ENCODE measurements around the gene LBHD2. TPM values are rescaled to one million over a fixed set of nuclear protein-coding genes. Genes with fewer than 3 reads are reported as not detected.

LBHD2 gene
- polyA plus RNA-seq, 1 experiment, result not detected

DNA sequence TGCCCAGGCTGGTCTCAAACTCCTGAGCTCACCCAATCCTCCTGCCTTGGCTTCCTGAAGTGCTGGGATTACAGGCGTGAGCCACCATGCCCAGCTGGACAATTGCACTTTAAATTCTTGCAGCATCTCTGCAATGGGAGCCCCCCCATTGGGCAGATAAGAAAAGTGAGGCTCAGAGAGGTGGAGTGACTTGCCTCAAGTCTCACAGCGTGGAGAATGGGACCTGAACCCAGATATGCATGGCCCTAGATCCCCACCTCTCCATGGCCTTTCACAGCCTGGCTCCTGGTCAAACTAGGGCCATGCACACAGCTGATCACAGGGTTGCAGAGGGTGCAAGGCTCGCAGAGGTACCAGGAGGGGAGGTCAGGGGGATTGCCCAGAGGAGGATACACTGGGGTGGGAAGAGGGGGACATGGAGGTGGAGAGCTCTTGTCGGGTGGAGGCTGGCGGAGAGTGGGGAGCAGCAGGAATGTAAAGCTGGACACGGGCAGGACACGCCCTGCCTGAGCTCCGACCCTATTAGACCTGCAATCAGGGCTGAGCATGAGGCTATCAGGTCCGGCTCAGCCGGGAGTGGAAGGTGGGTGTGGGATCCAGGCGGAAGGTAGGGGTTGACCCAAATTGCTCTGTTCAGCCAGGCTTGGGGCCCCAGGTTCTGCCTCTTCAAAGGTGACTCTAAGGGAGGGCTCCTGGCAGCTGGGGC, 17.4 kb downstream of the LBHD2 start:
- TF ChIP-seq, protein P1, sequence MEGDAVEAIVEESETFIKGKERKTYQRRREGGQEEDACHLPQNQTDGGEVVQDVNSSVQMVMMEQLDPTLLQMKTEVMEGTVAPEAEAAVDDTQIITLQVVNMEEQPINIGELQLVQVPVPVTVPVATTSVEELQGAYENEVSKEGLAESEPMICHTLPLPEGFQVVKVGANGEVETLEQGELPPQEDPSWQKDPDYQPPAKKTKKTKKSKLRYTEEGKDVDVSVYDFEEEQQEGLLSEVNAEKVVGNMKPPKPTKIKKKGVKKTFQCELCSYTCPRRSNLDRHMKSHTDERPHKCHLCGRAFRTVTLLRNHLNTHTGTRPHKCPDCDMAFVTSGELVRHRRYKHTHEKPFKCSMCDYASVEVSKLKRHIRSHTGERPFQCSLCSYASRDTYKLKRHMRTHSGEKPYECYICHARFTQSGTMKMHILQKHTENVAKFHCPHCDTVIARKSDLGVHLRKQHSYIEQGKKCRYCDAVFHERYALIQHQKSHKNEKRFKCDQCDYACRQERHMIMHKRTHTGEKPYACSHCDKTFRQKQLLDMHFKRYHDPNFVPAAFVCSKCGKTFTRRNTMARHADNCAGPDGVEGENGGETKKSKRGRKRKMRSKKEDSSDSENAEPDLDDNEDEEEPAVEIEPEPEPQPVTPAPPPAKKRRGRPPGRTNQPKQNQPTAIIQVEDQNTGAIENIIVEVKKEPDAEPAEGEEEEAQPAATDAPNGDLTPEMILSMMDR (IDR thresholded peaks at IDR 0.05; ENCODE audit: low read depth, low read length), result no peak
- ChIA-PET CTCF (no interaction called here), POLR2A (no interaction called here)

DNA sequence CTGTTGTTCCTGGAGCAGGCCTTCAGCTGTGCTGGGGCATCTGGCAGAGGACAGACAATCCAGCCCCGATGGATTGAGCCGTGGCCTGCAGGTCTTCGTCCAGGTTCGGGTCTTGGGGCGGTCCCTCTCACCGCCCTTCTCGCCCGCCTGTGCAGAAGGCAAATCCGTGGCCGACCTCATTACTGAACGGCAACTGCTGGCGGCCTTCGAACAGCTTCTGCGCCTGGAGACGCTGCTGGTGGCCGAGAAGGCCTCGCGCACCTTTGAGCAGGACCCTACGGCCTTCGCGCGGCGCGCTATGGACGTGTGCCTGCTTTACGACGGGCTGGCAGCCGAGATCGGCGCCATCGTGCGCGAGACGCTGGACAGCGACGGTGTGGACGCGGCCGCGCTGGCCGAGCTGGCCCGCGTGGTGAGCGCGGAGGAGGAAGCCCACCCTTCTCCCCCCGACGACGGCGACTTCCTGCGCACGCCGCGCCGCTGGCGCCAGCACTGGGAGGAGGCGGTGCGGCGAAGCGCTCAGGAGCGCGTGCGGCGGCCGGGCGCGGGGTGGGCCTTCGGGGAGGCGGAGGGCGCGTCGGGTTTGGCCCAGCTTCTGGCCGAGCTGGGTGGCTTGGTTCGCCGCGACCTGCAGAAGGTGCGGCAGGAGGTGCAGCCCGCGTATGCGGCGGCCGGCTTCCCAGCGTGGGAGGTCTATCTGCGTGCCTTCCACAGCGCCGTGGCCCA, 18.1 kb downstream of the LBHD2 start:
- H3K27me3 ChIP-seq (ENCODE audit: control insufficient read depth, insufficient read depth, low read length), result peaks cover 48% of the 10 kb centered on the region
- POLR2A ChIA-PET, result no interaction called here
- no peak for DNase-seq (ENCODE audit: low read depth, low spot score)
- CTCF ChIA-PET, result interaction anchor here (4.6 kb wide), 1 partner anchor 179 kb away, joined by 49 read pairs; no protein-coding TSS in a partner anchor
- no peak overlapping the region for H3K27ac ChIP-seq (ENCODE audit: low read depth, low read length)
- H3K4me3 ChIP-seq (ENCODE audit: low read depth, low read length), result no peak overlapping the region
- TF ChIP-seq, protein P1 (IDR thresholded peaks at IDR 0.05; ENCODE audit: low read depth, low read length), result no peak
- no peaks in the 10 kb centered on the region; the same call in 1 of the 2 replicates for H3K9me3 ChIP-seq (ENCODE audit: control insufficient read depth, insufficient read depth, low read length)

More for the DNA sequence above, 17.4 kb downstream of the LBHD2 start:
- no peak for DNase-seq (ENCODE audit: low read depth, low spot score)
- peaks cover 50% of the 10 kb centered on the region for H3K27me3 ChIP-seq (ENCODE audit: control insufficient read depth, insufficient read depth, low read length)
- H3K9me3 ChIP-seq (ENCODE audit: control insufficient read depth, insufficient read depth, low read length), result no peaks in the 10 kb centered on the region; the same call in 1 of the 2 replicates
- H3K4me3 ChIP-seq (ENCODE audit: low read depth, low read length), result no peak overlapping the region
- H3K27ac ChIP-seq (ENCODE audit: low read depth, low read length), result no peak overlapping the region

DNA sequence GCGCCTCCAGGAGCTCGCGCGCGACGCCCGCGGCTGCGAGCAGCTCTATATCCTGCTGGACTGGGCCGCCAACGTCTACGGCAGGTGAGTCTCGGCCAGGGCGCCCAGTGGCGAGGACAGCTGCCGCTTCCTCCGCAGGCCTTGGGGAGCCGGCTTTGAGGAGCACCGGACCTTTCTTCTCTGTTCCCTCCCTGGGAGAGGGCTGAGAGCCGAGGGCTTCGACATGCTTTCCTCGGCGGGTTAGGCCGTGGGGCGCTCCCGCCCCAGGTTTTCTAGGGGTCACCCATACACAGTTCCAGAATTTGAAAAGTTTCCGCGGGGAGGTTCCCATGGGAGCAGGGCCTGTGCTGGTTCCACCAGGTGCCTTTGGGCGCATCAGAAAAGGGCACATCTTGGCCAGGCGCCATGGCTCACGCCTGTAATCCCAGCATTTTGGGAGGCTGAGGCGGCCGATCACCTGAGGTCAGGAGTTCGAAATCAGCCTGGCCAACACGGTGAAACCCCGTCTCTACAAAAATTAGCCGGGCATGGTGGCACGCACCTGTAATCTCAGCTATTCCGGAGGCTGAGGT, 18.8 kb downstream of the LBHD2 start:
- TF ChIP-seq, protein P1 (IDR thresholded peaks at IDR 0.05; ENCODE audit: low read depth, low read length), result no peak
- peaks cover 41% of the 10 kb centered on the region for H3K27me3 ChIP-seq (ENCODE audit: control insufficient read depth, insufficient read depth, low read length)
- no peaks in the 10 kb centered on the region; the same call in 1 of the 2 replicates for H3K9me3 ChIP-seq (ENCODE audit: control insufficient read depth, insufficient read depth, low read length)
- POLR2A ChIA-PET, result no interaction called here
- no peak for DNase-seq (ENCODE audit: low read depth, low spot score)
- H3K27ac ChIP-seq (ENCODE audit: low read depth, low read length), result no peak overlapping the region
- CTCF ChIA-PET, result interaction anchor here (1.3 to 5.0 kb wide), 4 partner anchors 82 to 189 kb away, joined by 4 to 68 read pairs (median 50); no protein-coding TSS in a partner anchor
- H3K4me3 ChIP-seq (ENCODE audit: low read depth, low read length), result no peak overlapping the region

DNA sequence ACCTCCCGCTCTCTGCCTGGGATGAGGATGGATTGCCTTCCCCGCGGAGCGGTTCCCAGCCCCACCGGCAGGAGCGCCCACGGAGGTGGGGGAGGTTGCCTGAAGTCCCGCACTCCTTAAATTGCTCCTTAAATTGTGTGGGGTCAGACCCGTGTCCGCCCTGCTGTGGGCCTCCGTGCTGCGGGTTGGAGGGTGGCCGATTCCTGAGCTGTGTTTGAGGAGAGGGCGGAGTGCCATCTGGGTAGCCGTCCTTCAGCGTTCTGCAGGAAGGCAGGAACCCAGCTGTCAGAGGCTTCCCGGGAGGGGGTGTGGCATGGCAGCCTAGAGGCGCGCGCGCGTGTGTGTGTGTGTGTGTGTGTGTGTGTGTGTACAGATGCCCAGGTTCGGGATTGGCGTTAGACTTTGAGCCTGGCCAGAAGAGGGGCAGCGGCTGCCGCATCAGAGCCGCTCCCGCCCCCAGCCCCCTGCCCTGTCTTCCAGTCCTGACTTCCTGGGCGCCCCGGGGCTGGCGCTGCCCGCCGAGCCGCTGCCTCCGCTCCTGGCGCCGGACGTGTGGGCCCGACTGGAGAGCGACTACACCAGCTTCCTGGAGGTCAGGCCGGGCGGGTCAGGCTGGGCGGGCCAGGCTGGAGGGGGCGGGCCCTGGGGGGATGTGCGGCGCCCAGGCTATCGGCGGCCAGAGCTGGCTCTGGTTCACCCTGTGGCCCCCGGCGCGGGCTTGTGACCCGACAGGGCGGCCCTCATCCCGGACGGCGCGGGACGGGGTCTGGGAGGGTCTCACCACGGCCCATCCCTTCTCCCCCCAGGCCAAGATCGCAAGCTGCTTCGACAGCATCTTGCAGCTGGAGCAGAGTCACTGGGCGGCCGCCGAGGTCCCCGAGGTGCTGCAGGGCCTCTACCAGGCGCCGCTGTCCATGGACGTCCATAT, 19.7 kb downstream of the LBHD2 start:
- CTCF ChIA-PET, result interaction anchor here (0.6 to 5.0 kb wide), 14 partner anchors 8 to 188 kb away, joined by 3 to 68 read pairs (median 8); partner anchors contain the start of genes EXOC3L4 and LBHD2
- TF ChIP-seq, protein P1 (IDR thresholded peaks at IDR 0.05; ENCODE audit: low read depth, low read length), result peak; percentile 49
- POLR2A ChIA-PET, result no interaction called here
- Histone ChIP-seq H3K27ac (ENCODE audit: low read depth, low read length) (no peak overlapping the region), H3K9me3 (ENCODE audit: control insufficient read depth, insufficient read depth, low read length) (no peaks in the 10 kb centered on the region; the same call in 1 of the 2 replicates), H3K27me3 (ENCODE audit: control insufficient read depth, insufficient read depth, low read length) (peaks cover 32% of the 10 kb centered on the region), H3K4me3 (ENCODE audit: low read depth, low read length) (no peak overlapping the region)
- no peak for DNase-seq (ENCODE audit: low read depth, low spot score)
